ENCODE measurements around the gene CRKL.

Gene CRKL

GRCh38 chr22:20927940-20928572 is 10.8 kb downstream of the CRKL start:
- no peak for TF ChIP-seq MAX (IDR thresholded peaks at IDR 0.05)
- TF ChIP-seq TEAD4 (IDR thresholded peaks at IDR 0.05), result no peak
- TF ChIP-seq USF1 (IDR thresholded peaks at IDR 0.05), result no peak
- TF ChIP-seq YY1 (IDR thresholded peaks at IDR 0.05; ENCODE audit: low read depth), result no peak
- no peak for TF ChIP-seq TAF1 (IDR thresholded peaks at IDR 0.05; ENCODE audit: low read depth)
- no peak for TF ChIP-seq RAD21 (IDR thresholded peaks at IDR 0.05; ENCODE audit: low read depth)
- no peak for TF ChIP-seq FOXM1 (IDR thresholded peaks at IDR 0.05; ENCODE audit: borderline replicate concordance, low read depth)
- no peak for TF ChIP-seq TCF12 (IDR thresholded peaks at IDR 0.05; ENCODE audit: low read depth)
- no peak for TF ChIP-seq REST (IDR thresholded peaks at IDR 0.05; ENCODE audit: low read depth)
- no peak for TF ChIP-seq CREB1 (IDR thresholded peaks at IDR 0.05; ENCODE audit: low read depth)
- no peak for TF ChIP-seq EP300 (IDR thresholded peaks at IDR 0.05; ENCODE audit: borderline replicate concordance)
- TF ChIP-seq EGR1 (IDR thresholded peaks at IDR 0.05), result no peak

- TF ChIP-seq NFIC (IDR thresholded peaks at IDR 0.05) (no peak), REST (IDR thresholded peaks at IDR 0.05; ENCODE audit: low read depth) (no peak)
These were observed 11.4 kb downstream of the CRKL start for GRCh38 chr22:20928573-20928967.

DNA sequence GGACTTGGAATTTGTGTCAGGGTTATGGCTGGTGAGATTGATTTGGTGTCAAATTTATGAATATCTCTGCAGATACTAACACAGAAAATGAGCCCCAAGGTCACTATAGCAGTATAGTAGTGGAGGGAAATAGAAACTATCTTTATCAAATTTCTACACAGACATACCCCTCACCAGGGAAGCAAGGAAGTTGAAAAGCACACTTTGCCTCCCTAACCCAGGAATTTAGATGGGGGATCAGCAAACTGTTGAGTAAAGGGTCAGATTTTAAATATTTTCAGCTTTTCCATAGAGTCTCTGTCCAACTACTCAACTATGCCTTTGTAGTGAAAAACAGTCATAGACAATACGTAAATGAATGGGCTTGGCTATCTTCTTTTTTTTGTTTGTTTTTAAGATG is 12.8 kb downstream of the CRKL start:
- no peak for TF ChIP-seq CREB1 (IDR thresholded peaks at IDR 0.05; ENCODE audit: low read depth)
- no peak for TF ChIP-seq CEBPB (IDR thresholded peaks at IDR 0.05)
- no peak for TF ChIP-seq TCF12 (IDR thresholded peaks at IDR 0.05; ENCODE audit: low read depth)
- no peak for TF ChIP-seq MAX (IDR thresholded peaks at IDR 0.05)
- no peak for TF ChIP-seq FOXM1 (IDR thresholded peaks at IDR 0.05; ENCODE audit: borderline replicate concordance, low read depth)
- no peak for TF ChIP-seq TEAD4 (IDR thresholded peaks at IDR 0.05)
- no peak for TF ChIP-seq EGR1 (IDR thresholded peaks at IDR 0.05)
- TF ChIP-seq EP300 (IDR thresholded peaks at IDR 0.05; ENCODE audit: borderline replicate concordance), result no peak
- no peak for TF ChIP-seq NFIC (IDR thresholded peaks at IDR 0.05)
- no peak for TF ChIP-seq YY1 (IDR thresholded peaks at IDR 0.05; ENCODE audit: low read depth)
- TF ChIP-seq RAD21 (IDR thresholded peaks at IDR 0.05; ENCODE audit: low read depth), result no peak
- no peak for TF ChIP-seq REST (IDR thresholded peaks at IDR 0.05; ENCODE audit: low read depth)
- TF ChIP-seq TAF1 (IDR thresholded peaks at IDR 0.05; ENCODE audit: low read depth), result no peak
- TF ChIP-seq ZBTB7A (IDR thresholded peaks at IDR 0.05; ENCODE audit: low read depth), result no peak
- no peak for TF ChIP-seq USF1 (IDR thresholded peaks at IDR 0.05)

- TF ChIP-seq ZBTB7A (IDR thresholded peaks at IDR 0.05; ENCODE audit: low read depth) (no peak), REST (IDR thresholded peaks at IDR 0.05; ENCODE audit: low read depth) (no peak), FOXM1 (IDR thresholded peaks at IDR 0.05; ENCODE audit: borderline replicate concordance, low read depth) (no peak), TEAD4 (IDR thresholded peaks at IDR 0.05) (no peak), EGR1 (IDR thresholded peaks at IDR 0.05) (no peak), TCF12 (IDR thresholded peaks at IDR 0.05; ENCODE audit: low read depth) (no peak), USF1 (IDR thresholded peaks at IDR 0.05) (no peak), YY1 (IDR thresholded peaks at IDR 0.05; ENCODE audit: low read depth) (no peak), CREB1 (IDR thresholded peaks at IDR 0.05; ENCODE audit: low read depth) (no peak), NFIC (IDR thresholded peaks at IDR 0.05) (no peak), RAD21 (IDR thresholded peaks at IDR 0.05; ENCODE audit: low read depth) (no peak), TAF1 (IDR thresholded peaks at IDR 0.05; ENCODE audit: low read depth) (no peak), CEBPB (IDR thresholded peaks at IDR 0.05) (no peak)
These were observed 14.0 kb downstream of the CRKL start for GRCh38 chr22:20931126-20931654.
